Hematopoietic multipotent progenitor cell (in vitro differentiated cells): ENCODE results near the gene GMDS. TPM values are rescaled to one million over a fixed set of nuclear protein-coding genes. Genes with fewer than 3 reads are reported as not detected.

Experiments used
- DNase-seq, 3 donors: peaks; one replicate each; pipeline ENCODE4 v3.0.0-alpha.2; 2011 to 2015; ENCODE audit warnings: low read depth in 2 of 3, low spot score in 2 of 3
- total RNA-seq: library from RNA; depleted of rRNA; stranded (reverse); fragments of >200 nt; gene quantifications from one replicate; pipeline ENCODE4 v1.2.3, GENCODE V29; 2012

GMDS gene
- total RNA-seq, 1 donor, result 12.7 TPM

GRCh38 chr6:1912731-1913130, 332.7 kb downstream of the GMDS start:
- no peak for DNase-seq

GRCh38 chr6:1911474-1911873, 333.9 kb downstream of the GMDS start:
- DNase-seq, result no peak

GRCh38 chr6:1910621-1911407, 334.6 kb downstream of the GMDS start:
- DNase-seq, result no peak

GRCh38 chr6:1908784-1909183, 336.6 kb downstream of the GMDS start:
- DNase-seq, result no peak

- no peak for DNase-seq
These were observed 338.8 kb downstream of the GMDS start for GRCh38 chr6:1906609-1907008.

GRCh38 chr6:1906014-1906413, 339.4 kb downstream of the GMDS start:
- no peak for DNase-seq

- no peak for DNase-seq
These were observed 340.5 kb downstream of the GMDS start for GRCh38 chr6:1904898-1905297.

GRCh38 chr6:1904466-1904799, 341.0 kb downstream of the GMDS start:
- DNase-seq, result no peak

- DNase-seq, result no peak
These were observed 341.5 kb downstream of the GMDS start for GRCh38 chr6:1903780-1904465.

- DNase-seq, result no peak
These were observed 343.8 kb downstream of the GMDS start for GRCh38 chr6:1901556-1901955.

- no peak for DNase-seq
These were observed 348.5 kb downstream of the GMDS start for GRCh38 chr6:1896897-1897296.

- no peak for DNase-seq
These were observed 349.7 kb downstream of the GMDS start for GRCh38 chr6:1895721-1896120.

GRCh38 chr6:1894954-1895353, 350.5 kb downstream of the GMDS start:
- no peak for DNase-seq

GRCh38 chr6:1893470-1894130, 351.8 kb downstream of the GMDS start:
- peak in 1 of 3 donors; percentile 32 for DNase-seq

- DNase-seq, result no peak
These were observed 352.7 kb downstream of the GMDS start for GRCh38 chr6:1892716-1893115.

- no peak for DNase-seq
These were observed 354.4 kb downstream of the GMDS start for GRCh38 chr6:1890987-1891386.

GRCh38 chr6:1890071-1890470, 355.3 kb downstream of the GMDS start:
- DNase-seq, result no peak

GRCh38 chr6:1885576-1886011, 359.8 kb downstream of the GMDS start:
- no peak for DNase-seq

GRCh38 chr6:1884313-1884712, 361.1 kb downstream of the GMDS start:
- no peak for DNase-seq

- no peak for DNase-seq
These were observed 367.1 kb downstream of the GMDS start for GRCh38 chr6:1878330-1878729.

GRCh38 chr6:1873781-1874180, 371.6 kb downstream of the GMDS start:
- DNase-seq, result no peak

- no peak for DNase-seq
These were observed 372.7 kb downstream of the GMDS start for GRCh38 chr6:1872649-1873131.
